ENCODE measurements around the gene DAPK2.

DAPK2 gene

DNA sequence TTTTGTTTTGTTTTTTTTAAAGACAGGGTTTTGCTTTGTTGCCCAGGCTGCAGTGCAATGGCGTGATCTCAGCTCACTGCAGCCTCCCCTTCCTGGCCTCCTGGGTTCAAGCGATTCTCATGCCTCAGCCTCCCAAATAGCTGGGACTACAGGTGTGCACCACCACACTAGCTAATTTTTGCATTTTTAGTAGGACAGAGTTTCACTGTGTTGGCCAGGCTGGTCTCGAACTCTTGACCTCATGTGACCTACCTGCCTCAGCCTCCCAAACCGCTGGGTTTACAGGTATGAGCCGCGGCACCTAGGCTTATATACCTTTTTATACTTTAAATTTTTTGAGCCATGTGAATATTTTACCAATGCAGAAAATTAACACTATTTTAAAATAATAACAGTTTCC, 155.7 kb downstream of the DAPK2 start:
- no peak for DNase-seq

DNA sequence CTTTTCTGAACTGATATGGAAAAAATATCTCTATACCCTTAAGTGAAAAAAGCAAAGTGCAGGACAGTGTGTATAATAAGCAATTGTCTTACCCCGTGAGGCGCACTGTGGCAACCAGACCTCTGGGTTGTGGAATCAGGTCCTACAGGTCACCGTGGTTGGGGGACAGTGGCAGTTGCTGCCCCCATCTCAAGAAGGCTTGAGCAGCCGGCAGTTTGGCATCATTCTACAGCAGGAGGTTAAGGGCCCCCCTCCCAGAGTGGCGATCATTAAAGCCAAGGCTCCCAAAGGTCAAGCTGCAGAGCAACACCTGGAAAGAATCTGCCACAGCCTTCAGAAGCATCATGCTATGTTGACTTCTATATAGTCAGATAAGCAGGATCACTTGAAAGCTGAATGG, 156.5 kb downstream of the DAPK2 start:
- DNase-seq: no peak

DNA sequence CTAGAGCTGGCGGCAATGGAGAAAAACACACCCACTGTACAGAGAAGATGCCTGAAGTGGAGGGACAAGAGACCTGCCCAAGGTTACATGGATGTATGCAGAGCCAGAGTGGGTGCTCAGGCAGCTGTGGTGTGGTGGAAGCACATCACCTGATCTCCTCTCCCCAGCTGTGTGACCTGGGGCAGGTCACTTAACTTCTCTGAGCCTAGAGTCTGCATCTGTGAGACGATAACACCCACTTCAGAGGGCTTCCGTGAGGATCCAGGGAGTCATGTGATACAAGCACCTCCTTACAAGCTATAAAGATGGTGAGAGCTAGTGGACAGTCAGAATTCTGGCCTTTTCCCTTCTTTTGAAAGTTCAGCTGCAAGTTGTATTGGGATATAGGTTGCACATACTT, 157.5 kb downstream of the DAPK2 start:
- DNase-seq: no peak

DNA sequence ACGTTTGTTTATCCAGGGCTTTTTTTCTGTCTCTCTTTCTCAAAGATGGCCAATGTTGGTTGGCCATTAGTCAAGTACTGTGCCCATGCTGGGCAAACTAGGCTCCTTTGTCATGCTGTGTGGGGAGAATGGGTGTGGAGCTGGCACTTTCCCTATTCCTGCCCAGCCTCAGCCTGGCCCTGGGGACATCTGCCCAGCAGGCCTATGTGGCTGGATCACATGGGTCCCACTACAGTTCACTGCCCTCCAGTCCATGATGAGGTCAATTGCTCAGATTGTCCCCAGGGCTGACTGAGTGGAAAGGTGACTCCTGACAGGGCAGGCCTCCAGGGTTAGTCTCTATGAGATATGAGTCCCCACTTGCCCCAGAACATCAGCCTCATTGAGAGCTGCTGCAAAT, 158.1 kb downstream of the DAPK2 start:
- no peak for DNase-seq

DNA sequence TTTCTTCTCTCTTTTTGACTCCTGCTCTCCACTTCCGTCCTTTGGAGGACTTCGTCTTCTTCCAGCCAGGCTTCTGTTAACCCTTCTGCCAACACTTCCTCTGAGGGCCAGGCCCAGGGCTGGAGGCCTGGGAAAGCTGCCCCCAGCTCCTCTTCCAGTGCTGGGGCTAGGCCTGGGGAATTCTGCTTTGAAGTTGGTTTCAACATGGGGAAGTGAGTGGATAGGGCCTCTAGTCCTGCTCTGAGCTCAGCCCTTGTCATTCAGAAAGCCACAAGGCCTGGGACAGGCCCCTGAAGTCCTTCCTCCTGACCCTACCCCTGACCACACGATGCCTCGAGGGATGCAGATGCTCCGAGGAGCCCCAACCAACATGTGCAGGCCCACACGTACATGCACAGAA, 158.7 kb downstream of the DAPK2 start:
- DNase-seq: no peak

DNA sequence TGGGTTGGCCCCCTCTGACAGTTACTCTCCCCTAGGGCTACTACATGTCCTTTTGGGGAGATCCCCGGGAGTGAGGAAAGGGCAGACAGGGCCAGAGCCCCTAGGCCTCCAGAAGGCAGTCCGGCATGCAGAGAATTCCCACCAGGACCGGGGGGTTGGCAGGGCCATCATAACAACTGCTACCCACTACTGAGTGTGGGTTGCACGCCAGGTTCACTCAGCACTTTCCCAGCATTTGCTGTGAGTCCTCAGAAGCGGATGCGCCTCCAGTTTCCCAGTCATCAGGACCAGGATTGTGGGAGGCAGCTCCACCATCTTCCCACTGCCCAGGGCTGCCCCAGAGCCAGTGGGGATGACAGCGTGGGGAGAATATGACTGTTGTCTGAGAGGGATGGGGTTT, 161.3 kb downstream of the DAPK2 start:
- DNase-seq: no peak

DNA sequence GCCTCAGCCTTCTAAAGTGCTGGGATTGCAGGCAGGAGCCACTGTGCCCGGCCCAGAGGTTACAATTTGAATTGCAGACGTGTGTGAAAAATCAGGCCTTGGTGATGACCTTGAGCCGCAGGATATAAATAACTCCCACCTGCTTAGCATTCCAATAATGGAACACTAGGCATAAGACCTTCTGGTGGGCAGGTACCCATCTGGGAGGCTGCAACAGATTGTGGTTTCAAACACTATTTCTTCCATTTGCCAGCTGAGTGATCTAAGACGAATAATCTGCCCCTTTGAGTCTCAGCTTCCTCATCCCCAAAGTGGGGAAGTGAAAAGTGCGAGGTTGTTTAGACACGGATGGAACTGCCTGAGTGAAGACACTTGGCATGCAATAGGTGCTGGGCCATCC, 164.9 kb downstream of the DAPK2 start:
- no peak for DNase-seq

DNA sequence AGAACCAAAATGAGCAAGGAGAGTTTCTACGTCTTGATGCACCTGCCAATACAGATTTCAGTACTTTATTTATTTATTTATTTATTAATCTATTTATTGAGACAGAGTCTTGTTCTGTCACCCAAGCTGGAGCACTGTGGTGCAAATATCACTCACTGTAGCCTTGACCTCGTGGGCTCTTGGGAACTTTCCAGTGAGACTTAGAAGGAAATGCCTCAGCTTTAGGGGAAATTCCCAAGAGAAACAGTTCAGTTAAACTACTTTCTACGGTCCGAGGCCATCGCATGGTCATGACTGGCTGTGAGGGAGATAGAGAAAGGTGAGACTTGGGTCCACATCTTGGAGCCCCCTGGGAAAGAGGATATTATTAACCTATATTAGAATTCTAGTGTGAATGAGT, 165.5 kb downstream of the DAPK2 start:
- no peak for DNase-seq

DNA sequence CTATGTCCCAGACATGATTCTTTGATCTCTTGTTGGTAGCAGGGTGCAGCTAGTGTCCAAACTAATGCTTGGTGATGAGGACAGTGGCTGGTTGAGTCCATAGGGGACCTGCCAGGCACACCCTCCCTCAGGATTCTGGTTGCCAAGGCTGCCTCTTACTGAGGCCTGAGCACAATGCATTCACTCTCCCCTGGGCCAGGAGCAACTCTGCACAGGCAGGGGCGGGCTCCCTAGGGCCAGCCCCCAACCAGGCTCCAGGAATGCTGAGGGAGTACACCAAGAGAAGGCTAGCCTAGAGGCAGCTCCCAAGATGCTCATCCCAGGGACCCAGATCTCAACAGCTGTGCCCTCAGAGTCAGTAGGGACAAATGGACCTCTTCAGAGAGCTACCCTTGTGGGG, 166.3 kb downstream of the DAPK2 start:
- DNase-seq: peak; percentile 76

DNA sequence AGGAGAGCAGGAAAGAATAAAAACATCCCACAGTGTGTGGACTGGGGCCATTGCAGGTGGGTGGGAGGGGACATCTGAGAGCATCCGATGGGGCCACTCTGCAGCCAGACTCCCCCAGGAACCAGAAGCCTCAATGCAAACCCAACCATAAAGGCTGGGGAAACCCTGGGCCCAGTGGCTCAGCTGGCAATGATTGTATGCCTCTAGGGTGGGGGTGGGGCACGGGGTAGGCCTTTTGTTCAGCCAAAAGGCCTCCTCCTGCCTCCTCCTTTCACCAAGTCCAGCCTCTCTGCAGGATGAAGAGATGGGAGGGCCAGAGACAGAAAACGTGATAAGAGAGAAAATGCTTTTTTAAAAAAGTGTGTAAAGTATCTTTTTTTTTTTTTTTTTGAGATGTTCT, 167.1 kb downstream of the DAPK2 start:
- no peak for DNase-seq

DNA sequence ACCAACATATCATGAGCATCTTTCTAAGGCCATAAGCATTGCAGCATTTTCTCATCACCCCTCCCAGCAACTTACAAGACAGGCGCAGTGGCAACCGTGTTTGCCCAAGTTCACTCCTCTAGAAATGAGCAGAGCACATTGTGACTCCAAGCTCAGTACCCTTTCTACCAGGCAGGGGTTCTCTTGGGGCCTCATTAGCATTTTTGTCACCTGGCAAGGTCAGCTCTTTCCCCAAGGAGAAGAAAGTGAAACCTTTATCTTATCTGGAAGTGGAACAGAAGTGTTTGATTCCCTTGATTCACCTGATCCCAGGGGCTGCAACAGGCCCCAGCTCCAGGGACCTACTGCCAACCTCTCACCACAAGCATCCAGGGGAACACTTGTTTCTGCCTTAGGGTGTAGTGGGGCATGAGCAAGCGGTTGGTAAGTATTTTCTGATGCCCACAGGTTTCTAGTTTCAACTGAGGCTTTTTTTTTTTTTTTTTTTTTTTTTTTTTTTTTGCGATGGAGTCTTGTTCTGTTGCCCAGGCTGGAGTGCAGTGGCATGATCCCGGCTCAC, 168.5 kb downstream of the DAPK2 start:
- DNase-seq: no peak

DNA sequence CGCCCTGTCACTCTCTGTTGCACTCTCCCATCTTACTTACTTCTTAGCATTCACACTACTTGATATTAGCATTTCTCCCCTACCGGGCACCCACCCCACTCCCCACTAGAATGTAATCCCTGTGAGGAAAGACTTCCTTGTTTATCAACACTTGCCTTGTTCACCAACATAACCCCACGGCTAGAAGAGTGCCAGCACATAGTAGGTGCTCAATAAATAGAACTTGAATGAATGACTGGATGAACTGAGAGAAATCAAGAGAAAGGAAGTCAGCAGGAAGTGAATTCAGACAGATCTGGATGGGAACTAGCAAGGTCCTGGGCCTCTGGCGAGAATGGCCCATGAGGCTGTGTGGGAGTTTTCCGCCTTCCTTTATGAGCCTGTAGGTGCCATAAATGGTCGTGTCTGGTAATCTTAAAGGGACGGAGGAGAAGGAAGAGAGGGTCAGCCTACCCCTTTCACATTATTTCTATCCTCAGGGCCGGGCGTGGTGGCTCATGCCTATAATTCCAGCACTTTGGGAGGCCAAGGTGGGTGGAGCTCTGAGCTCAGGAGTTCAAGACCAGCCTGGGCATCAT, 170.1 kb downstream of the DAPK2 start:
- peak; percentile 74 for DNase-seq

DNA sequence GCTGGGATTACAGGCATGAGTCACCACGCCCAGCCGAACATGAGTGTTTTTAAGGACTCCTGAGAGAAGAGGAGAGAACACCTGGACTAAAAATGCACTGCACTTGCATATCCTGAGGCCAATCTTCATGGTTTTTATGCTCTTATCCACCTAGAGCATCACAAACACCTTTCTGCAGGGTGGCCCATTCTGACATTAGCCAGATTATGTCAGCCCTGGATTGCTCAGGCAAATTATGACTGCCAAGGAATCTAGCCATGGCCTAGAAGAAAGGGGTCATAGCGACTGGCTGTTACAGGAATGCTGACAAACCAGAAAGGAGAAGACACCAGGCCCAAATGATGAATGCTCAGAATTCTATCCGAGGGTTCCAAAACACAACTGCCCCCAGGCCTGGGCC, 171.7 kb downstream of the DAPK2 start:
- peak; percentile 95 for DNase-seq

DNA sequence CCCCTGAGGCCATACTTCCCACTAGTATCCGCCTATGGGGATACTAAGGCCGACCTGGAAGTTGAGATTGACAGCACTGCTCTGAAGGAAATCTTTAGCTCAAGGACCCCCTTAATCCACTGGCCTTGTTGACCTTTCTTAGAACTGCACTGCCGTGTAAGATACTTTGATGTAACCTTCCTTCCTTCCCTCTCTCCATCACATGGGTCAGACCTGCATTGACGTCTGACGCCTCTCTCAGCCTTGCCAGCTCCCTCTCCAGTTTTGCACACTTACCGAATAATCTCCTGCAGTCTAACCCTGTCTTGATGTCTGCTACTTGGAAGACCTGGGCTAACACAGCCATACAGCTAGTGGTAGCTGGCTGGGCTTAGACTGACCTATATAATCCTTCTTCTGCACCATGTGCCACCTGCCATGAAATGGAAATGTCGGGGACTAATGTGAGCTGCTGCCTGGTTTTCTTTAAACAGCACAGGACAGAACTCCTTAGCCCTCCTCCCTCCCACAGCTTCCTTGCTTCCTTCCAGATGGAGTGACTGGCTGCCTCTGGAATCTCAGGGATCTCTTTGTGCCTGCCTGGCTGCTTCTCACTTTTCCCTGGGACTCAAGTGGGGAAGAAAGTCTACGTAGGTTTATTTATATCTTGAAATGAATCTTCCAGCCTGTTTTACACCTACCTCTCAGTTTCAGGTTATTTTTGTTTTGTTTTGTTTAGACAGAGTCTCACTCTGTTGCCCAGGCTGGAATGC, 173.3 kb downstream of the DAPK2 start:
- DNase-seq: peak; percentile 92

DNA sequence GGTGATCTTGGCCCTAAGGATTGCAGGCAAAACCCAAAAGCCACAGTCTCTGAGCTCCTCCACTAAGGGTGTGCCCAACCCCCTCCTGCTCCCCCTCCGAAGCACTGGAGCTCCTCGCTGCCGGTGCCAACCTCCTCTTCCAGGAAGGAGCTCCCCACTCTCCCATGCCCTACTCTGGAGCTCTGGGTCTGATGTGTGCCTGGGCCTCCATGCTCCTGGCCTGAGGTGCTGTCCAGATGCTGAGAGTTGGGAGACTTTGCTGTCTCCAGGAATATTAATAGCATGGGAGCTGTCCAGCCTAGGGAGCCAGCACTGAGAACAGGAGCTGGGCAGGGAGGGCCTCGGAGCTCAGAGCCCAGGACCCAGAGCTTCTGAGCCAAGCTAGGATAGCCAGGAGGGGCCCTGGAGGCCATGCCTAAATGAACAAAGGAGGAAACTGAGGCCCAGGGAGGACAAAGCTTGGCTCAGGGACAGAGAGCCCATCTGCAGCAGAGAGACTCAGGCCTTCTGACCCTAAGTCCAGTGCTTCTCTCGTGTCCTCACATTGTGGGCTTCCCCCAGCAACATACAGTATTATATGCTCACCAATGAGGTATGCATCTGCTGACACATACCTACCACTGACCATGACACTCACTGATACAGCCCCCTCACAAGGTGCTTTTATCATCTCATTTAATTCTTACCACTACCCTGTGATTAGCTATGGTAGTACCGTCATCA, 175.6 kb downstream of the DAPK2 start:
- DNase-seq: peak; percentile 95

DNA sequence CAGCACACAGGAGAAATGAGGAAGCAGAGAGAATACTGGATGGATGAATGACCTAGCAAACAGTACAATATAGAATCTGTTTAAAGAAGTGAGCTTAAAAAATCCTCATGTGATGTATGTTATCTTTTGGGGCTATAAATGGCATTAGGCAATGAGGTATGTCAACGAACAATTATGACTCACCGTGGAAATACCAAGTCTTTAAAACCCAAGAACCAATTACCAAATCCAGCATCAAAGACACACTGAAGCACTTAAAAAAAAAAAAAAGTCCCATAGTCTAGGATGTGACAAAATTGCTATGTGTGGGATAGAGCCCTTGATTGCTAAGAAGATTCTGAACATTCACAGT, 176.3 kb downstream of the DAPK2 start:
- no peak for DNase-seq

DNA sequence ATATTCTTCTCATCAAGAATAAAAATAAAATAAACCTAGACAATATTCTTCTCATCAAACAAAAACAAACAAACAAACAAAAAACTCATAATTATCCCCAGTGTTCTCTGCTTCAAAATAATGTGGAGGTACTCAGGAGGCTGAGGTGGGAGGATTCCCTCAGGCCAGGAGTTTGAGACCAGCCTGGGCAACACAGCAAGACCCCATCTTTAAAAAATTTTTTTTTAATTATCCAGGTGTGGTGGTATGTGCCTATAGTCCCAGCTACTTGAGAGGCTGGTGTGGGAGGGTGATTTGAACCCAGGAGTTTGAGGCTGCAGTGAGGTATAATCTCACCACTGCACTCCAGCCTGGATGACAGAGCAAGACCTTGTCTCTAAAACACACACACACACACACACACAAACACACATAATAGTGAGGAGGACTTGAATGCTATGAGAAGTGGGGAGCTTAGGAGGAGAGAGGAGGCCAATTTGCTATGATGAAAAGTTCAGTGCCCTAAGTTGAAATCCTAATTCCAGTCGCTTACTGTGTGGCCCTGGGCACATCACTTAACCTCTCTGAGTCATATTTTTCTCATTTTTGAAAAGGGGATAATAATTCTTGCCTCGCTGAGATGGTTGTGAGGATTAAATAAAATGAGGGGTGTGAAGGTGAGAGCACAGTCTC, 176.8 kb downstream of the DAPK2 start:
- DNase-seq: peak; percentile 11

DNA sequence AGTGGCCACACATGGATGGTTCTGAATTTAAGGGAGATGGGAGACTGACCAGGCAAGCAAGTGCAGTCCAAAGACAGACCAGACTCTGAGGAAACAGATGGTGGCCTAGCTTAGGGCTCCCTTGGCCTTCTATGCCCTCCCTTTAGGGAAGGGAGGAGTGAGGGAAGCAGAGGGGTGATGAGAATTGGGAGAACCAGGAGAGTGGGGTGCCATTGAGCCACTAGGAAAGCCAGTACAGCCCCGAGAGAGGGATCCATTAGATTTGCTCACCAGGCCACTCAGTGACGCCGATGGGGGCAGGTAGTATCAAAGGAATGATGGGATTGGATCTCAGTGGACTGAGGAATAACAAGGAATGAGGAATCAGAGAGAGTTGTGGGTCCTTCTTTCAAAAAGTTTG, 182.1 kb downstream of the DAPK2 start:
- no peak for DNase-seq

DNA sequence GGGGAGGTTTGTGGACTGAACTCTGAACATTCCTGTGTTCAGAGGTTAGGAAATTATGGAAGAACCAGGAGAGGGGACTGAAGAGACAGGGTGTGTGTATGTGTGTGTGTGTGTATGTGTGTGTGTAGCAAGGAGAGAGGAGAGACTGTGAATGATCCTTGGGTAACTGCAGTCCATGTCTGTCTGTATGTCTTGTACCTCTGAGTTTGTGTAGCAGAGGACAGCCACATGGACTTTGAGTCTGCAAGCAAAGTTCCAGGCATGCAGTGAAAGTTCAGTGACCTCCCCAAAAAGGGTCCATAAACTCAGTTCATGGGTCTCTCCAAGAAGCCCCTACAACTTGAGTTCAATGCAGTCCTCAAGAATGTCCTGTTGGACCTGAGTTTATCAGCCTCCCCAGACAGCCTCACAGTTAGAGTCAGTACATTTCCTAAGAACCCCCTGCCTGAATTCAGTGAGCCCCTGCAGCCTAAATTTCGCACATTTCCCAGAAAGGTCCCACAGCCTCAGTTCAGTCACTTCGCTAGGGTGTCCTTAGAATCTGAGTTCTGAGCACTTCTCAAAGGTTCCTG, 184.3 kb downstream of the DAPK2 start:
- no peak for DNase-seq

DNA sequence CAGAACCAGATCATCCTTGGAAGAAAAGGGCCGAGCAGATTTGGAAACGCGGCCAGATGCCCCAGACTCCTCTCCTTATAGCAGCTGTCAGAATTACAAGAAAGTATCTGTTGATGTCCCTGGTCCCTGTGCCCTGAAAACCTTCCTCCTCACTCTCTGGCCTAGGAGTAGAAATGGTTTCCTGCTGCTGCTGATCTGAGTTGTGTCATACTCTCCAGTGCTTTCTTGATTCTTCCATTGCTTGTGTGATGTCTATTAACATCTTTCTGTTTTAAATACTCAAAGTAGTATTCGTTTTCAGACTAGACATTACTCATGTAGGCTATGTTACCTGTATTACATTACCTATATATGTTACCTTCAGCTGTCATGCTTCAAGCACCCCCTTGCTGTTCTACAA, 185.7 kb downstream of the DAPK2 start:
- no peak for DNase-seq

DNA sequence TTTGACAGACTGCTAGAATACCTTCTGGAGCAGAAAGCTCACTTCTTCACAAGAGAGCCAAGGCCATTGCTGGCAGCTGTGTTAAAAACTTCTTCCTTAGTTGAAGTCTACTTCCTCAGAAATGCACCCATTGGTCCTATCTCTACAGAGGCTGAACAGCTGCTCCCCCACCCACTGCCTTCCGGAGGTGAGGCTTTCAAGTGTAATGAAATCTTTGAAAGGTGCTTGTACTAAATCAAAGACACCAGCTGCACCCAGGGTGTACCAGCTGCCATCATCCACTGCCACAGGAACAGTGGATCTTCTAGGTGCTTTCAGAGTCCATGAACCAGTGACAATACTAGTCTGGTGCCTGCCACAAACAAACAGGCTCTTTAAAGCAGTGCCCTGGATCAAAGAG, 186.1 kb downstream of the DAPK2 start:
- no peak for DNase-seq

DNA sequence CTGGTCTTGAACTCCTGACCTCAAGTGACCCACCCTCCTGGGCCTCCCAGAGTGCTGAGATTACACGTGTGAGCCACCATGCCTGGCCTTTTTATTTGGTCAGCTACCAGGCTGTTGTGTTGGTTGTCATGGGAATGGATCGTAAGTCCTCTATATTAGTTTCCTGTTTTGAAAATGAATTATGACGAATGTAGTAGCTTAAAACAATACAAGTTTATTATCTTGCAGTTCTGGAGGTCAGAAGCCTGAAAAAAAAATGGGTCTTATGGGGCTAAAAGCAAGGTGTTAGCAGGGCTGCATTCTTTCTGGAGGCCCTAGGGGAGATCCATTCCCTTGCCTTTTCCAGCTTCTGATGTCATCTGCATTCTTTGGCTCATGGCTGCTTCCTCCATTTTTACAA, 187.4 kb downstream of the DAPK2 start:
- DNase-seq: peak; percentile 67

DNA sequence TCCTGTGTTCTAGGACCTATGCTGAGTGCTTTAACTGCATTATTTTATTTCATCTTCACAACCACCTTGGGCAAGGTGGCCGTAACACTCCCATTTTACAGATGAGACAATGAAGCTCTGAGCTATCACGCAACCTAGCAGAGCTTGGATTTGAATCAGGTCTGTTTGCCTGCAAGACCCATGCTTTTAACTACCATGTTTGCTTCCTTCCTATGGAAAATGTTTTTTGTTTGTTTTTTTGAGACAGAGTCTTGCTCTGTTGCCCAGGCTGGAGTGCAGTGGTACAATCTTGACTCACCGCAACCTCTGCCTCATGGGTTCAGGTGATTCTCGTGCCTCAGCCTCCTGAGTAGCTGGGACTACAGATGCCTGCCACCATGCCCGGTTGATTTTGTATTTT, 187.8 kb downstream of the DAPK2 start:
- DNase-seq: no peak
